IMR-90 (cell line): Measurements from ENCODE around the gene PLXND1. TPM values are rescaled to one million over a fixed set of nuclear protein-coding genes. Genes with fewer than 3 reads are reported as not detected.

ENCODE experiments used
- ATAC-seq: fragments of 200-7000 bp; cut with Tn5 transposase; 2 replicates; pipeline ENCODE4 v1.9.1; 2020; ENCODE audit warnings: low read depth, mild to moderate bottlenecking, moderate library complexity
- BruUV-seq: library from RNA; stranded (reverse); fragments of 400-500 nt; replicated peaks from 2 replicates; lab custom pipeline; 2021; lab: Mats Ljungman, UMichigan
- CTCF ChIA-PET: fragments of 300-600 bp; formaldehyde crosslinking; extraction: SDS; loops from one replicate; lab custom pipeline; 2021; ENCODE audit warnings: antibody characterized with exemption; lab: Yijun Ruan, JAX
- POLR2A ChIA-PET: fragments of 300-600 bp; sonication (Branson Sonifier 250); formaldehyde crosslinking; loops from one replicate; lab custom pipeline; 2022; ENCODE audit warnings: antibody characterized with exemption; ENCODE audit not compliant: unreplicated experiment; lab: Charles Lee
- DNase-seq: peaks from one replicate; pipeline ENCODE4 v3.0.0; 2013
- H2AFZ ChIP-seq: replicated peaks from 2 replicates; pipeline ENCODE3; 2013; ENCODE audit warnings: low read length, mild to moderate bottlenecking; ENCODE audit not compliant: poor library complexity
- H2AK5ac ChIP-seq: 2 replicates; pipeline ENCODE4 v1.6.1; 2013; ENCODE audit warnings: low read depth, low read length, inconsistent platforms
- H2AK9ac ChIP-seq: replicated peaks from 2 replicates; pipeline ENCODE3; 2013; ENCODE audit warnings: mild to moderate bottlenecking, low read depth, low read length, moderate library complexity; ENCODE audit not compliant: poor library complexity
- H2BK120ac ChIP-seq: 2 replicates; pipeline ENCODE4 v1.6.1; 2013; ENCODE audit warnings: low read depth, low read length, inconsistent platforms
- H2BK15ac ChIP-seq: 3 replicates; pipeline ENCODE4 v1.6.1; 2013; ENCODE audit warnings: low read depth, low read length, inconsistent platforms
- H2BK20ac ChIP-seq: 2 replicates; pipeline ENCODE4 v1.6.1; 2013; ENCODE audit warnings: low read depth, mild to moderate bottlenecking, inconsistent platforms, low read length, moderate library complexity
- H2BK5ac ChIP-seq: 2 replicates; pipeline ENCODE4 v1.6.1; 2013; ENCODE audit warnings: mild to moderate bottlenecking, low read depth, low read length, inconsistent platforms; ENCODE audit not compliant: poor library complexity, severe bottlenecking
- H3K14ac ChIP-seq: replicated peaks from 2 replicates; pipeline ENCODE4 v1.6.1; 2013; ENCODE audit warnings: low read depth, low read length, inconsistent platforms
- H3K18ac ChIP-seq: 2 replicates; pipeline ENCODE4 v1.6.1; 2013; ENCODE audit warnings: low read depth, low read length, control low read depth
- H3K23ac ChIP-seq: 2 replicates; pipeline ENCODE4 v1.6.1; 2013; ENCODE audit warnings: low read depth, low read length, inconsistent platforms
- H3K27ac ChIP-seq: 2 replicates; pipeline ENCODE4 v1.5.1; 2013; ENCODE audit warnings: mild to moderate bottlenecking, control low read depth, low read length; ENCODE audit not compliant: insufficient read depth
- H3K27me3 ChIP-seq: 2 replicates; pipeline ENCODE4 v1.6.1; 2013; ENCODE audit warnings: low read length; ENCODE audit not compliant: control insufficient read depth, insufficient read depth
- H3K36me3 ChIP-seq: 2 replicates; pipeline ENCODE4 v1.6.1; 2013; ENCODE audit warnings: low read length, mixed read lengths; ENCODE audit not compliant: control insufficient read depth, insufficient read depth
- H3K4ac ChIP-seq: 2 replicates; pipeline ENCODE4 v1.6.1; 2013; ENCODE audit warnings: low read depth, low read length, inconsistent platforms
- H3K4me1 ChIP-seq: 2 replicates; pipeline ENCODE4 v1.6.1; 2013; ENCODE audit warnings: low read length, mixed read lengths; ENCODE audit not compliant: control insufficient read depth, insufficient read depth
- H3K4me2 ChIP-seq: 2 replicates; pipeline ENCODE4 v1.6.1; 2013; ENCODE audit warnings: low read depth, mild to moderate bottlenecking, control low read depth, low read length, moderate library complexity
- H3K4me3 ChIP-seq: 2 replicates; pipeline ENCODE4 v1.5.1; 2013; ENCODE audit warnings: low read depth, mild to moderate bottlenecking, control low read depth, low read length, moderate library complexity; ENCODE audit not compliant: insufficient read depth
- H3K56ac ChIP-seq: 2 replicates; pipeline ENCODE4 v1.6.1; 2013; ENCODE audit warnings: low read length, inconsistent platforms; ENCODE audit not compliant: insufficient read depth; ENCODE audit errors: extremely low read depth
- H3K79me1 ChIP-seq, 2 experiments: 2 replicates each; pipeline ENCODE4 v1.6.1; 2013; ENCODE audit warnings: low read length in 2 of 2, inconsistent platforms in 1 of 2, low read depth in 1 of 2
- H3K9ac ChIP-seq: 2 replicates; pipeline ENCODE4 v1.6.1; 2013; ENCODE audit warnings: low read depth, low read length, control low read depth
- H3K9me1 ChIP-seq: 2 replicates; pipeline ENCODE4 v1.6.1; 2013; ENCODE audit warnings: low read length, inconsistent platforms; ENCODE audit not compliant: insufficient read depth
- H3K9me3 ChIP-seq: 2 replicates; pipeline ENCODE4 v1.6.1; 2013; ENCODE audit warnings: low read length; ENCODE audit not compliant: control insufficient read depth, insufficient read depth
- H4K20me1 ChIP-seq: 2 replicates; pipeline ENCODE4 v1.6.1; 2013; ENCODE audit warnings: low read length, inconsistent platforms; ENCODE audit not compliant: insufficient read depth
- H4K5ac ChIP-seq: 2 replicates; pipeline ENCODE4 v1.6.1; 2013; ENCODE audit warnings: mild to moderate bottlenecking, low read depth, low read length, control low read depth
- H4K8ac ChIP-seq, 2 experiments: 2 replicates each; pipeline ENCODE4 v1.6.1; 2013; ENCODE audit warnings: low read depth in 2 of 2, low read length in 2 of 2, control low read depth in 1 of 2, inconsistent platforms in 1 of 2
- H4K91ac ChIP-seq: 2 replicates; pipeline ENCODE4 v1.6.1; 2013; ENCODE audit warnings: low read depth, low read length, inconsistent platforms; ENCODE audit not compliant: insufficient read depth
- CEBPB ChIP-seq: IDR thresholded peaks from 2 replicates; pipeline ENCODE4 v1.6.1; 2012; ENCODE audit warnings: low read depth, low read length, improper control_type of control experiment
- FOS ChIP-seq: fragments of 150-350 bp; IDR thresholded peaks from 2 replicates; pipeline ENCODE4 v1.6.1; 2016; ENCODE audit warnings: low read depth, low read length
- MAZ ChIP-seq: IDR thresholded peaks from 2 replicates; pipeline ENCODE4 v1.6.1; 2012; ENCODE audit warnings: low read depth, mild to moderate bottlenecking, low read length, improper control_type of control experiment, moderate library complexity, borderline replicate concordance
- RAD21 ChIP-seq: IDR thresholded peaks from 2 replicates; pipeline ENCODE4 v1.6.1; 2012; ENCODE audit warnings: low read length, improper control_type of control experiment
- RCOR1 ChIP-seq: IDR thresholded peaks from 2 replicates; pipeline ENCODE4 v1.6.1; 2012; ENCODE audit warnings: mild to moderate bottlenecking, low read length, improper control_type of control experiment; ENCODE audit not compliant: insufficient replicate concordance
- RFX5 ChIP-seq: IDR thresholded peaks from 2 replicates; pipeline ENCODE4 v1.8.0; 2012; ENCODE audit warnings: low read depth, mild to moderate bottlenecking, low read length, moderate library complexity
- SMC3 ChIP-seq: fragments of 150-350 bp; IDR thresholded peaks from 2 replicates; pipeline ENCODE4 v1.6.1; 2016; ENCODE audit warnings: low read depth, mild to moderate bottlenecking, antibody characterized with exemption, low read length, moderate library complexity
- WGBS, 2 experiments: methylation state at CpG; one replicate each; pipeline versions ENCODE4 v1.1.5 to v1.1.7; 2013; ENCODE audit warnings: missing lambda C conversion rate in 2 of 2; ENCODE audit not compliant: insufficient read length in 1 of 2; ENCODE audit errors: extremely low coverage in 2 of 2; 5-methylcytosine and 5-hydroxymethylcytosine counted together
- dilution Hi-C: fragments of 300-500 bp; cut with HindIII; formaldehyde crosslinking; loops from one replicate; pipeline ENCODE4 v1.14.3; 2018; ENCODE audit warnings: low sequenced_read_pairs; ENCODE audit not compliant: unreplicated experiment
- in situ Hi-C: fragments of 300-500 bp; cut with MboI; formaldehyde crosslinking; loops from 3 replicates; pipeline ENCODE4 v1.14.3; 2019; ENCODE audit warnings: low sequenced_read_pairs, inconsistent platforms, mixed read lengths
- intact Hi-C: fragments of 100-400 bp; cut with micrococcal nuclease; formaldehyde crosslinking; loops from 2 replicates; pipeline ENCODE4 v1.10.0; 2022
- polyA plus RNA-seq, 3 experiments: library from polyadenylated mRNA; depleted of rRNA; stranded (reverse); fragments of >200 nt; gene quantifications; 2 replicates each; pipeline ENCODE4 v1.2.3, GENCODE V29; 2012; ENCODE audit warnings: low replicate concordance in 1 of 3
- total RNA-seq: library from RNA; depleted of rRNA; stranded (reverse); fragments of >200 nt; gene quantifications from 2 replicates; pipeline ENCODE4 v1.2.3, GENCODE V29; 2012

PLXND1 gene
- total and polyA plus RNA-seq, 2 of the 4 experiments (the other 2 are of a cell fraction), result 19.2 to 67.1 TPM

GRCh38 chr3:129602730-129603560 lies 3.5 kb downstream of the PLXND1 start:
- H3K79me1 ChIP-seq, result peaks cover 12 to 63% of the 10 kb centered on the region in 2 experiments
- H3K18ac ChIP-seq, result no peak overlapping the region
- peak overlapping the region; percentile 58; the same call in 1 of the 3 replicates for H2BK15ac ChIP-seq
- in situ Hi-C loops, result loop anchor here (5.0 to 25.0 kb wide), 2 partner anchors 111 to 216 kb away; no protein-coding TSS in a partner anchor
- no peaks in the 10 kb centered on the region for H3K9me3 ChIP-seq
- H3K36me3 ChIP-seq, result no peaks in the 10 kb centered on the region
- H3K14ac ChIP-seq, result peak overlapping the region; percentile 34
- peak overlapping the region; percentile 89 for H3K4me2 ChIP-seq
- POLR2A ChIA-PET, result no interaction called here
- H2AFZ ChIP-seq, result peak overlapping the region; percentile 45
- TF ChIP-seq CEBPB (no peak), MAZ (peak; percentile 84; the same call in 1 of the 2 replicates), RCOR1 (peak; percentile 43), SMC3 (0 out of 2 replicates have a peak, but pooled peaks have one; percentile 20), RFX5 (no peak), RAD21 (0 out of 2 replicates have a peak, but pooled peaks have one; percentile 11), FOS (peak; percentile 79)
- H2BK5ac ChIP-seq, result peak overlapping the region; percentile 35
- peak overlapping the region; percentile 63; the same call in 1 of the 2 replicates for H2BK20ac ChIP-seq
- peaks cover 37% of the 10 kb centered on the region for H3K4me1 ChIP-seq
- peak overlapping the region; percentile 65 for H2BK120ac ChIP-seq
- dilution Hi-C loops, result no loop called here
- H3K56ac ChIP-seq, result no peak overlapping the region
- peaks cover 39% of the 10 kb centered on the region for H4K20me1 ChIP-seq
- ATAC-seq (peak; percentile 52), DNase-seq (peak; percentile 95)
- H4K8ac ChIP-seq, result peak overlapping the region in 1 of 2 experiments; percentile 41; a peak in 1 of 4 replicates
- intact Hi-C loops, result loop anchor here (5.0 kb wide), 1 partner anchor 221 kb away; no protein-coding TSS in a partner anchor
- peak overlapping the region; percentile 88 for H3K23ac ChIP-seq
- peak overlapping the region; percentile 14; the same call in 1 of the 2 replicates for H3K4me3 ChIP-seq
- peaks cover 29% of the 10 kb centered on the region for H3K9me1 ChIP-seq
- H3K4ac ChIP-seq, result peak overlapping the region; percentile 80
- H2AK9ac ChIP-seq, result peak overlapping the region; percentile 90
- H4K5ac ChIP-seq, result peak overlapping the region; percentile 35; the same call in 1 of the 2 replicates
- peak overlapping the region; percentile 80 for H4K91ac ChIP-seq
- H2AK5ac ChIP-seq, result peak overlapping the region; percentile 89
- no TSS peak for BruUV-seq
- peak overlapping the region; percentile 38 for H3K27ac ChIP-seq
- CTCF ChIA-PET, result no interaction called here
- H3K9ac ChIP-seq, result peak overlapping the region; percentile 35; the same call in 1 of the 2 replicates
- WGBS, 2 experiments, result 100% methylated on average over 1 of the region's 15 CpGs; no CpG with 5 or more reads in 1 of the 2 experiments
- no peaks in the 10 kb centered on the region for H3K27me3 ChIP-seq
